Measurements from ENCODE around the gene HERC2. TPM values are rescaled to one million over a fixed set of nuclear protein-coding genes. Genes with fewer than 3 reads are reported as not detected.

The HERC2 gene
- total and polyA plus RNA-seq, 12 donors, result 24.9 to 63.0 (median 52.1) TPM

DNA sequence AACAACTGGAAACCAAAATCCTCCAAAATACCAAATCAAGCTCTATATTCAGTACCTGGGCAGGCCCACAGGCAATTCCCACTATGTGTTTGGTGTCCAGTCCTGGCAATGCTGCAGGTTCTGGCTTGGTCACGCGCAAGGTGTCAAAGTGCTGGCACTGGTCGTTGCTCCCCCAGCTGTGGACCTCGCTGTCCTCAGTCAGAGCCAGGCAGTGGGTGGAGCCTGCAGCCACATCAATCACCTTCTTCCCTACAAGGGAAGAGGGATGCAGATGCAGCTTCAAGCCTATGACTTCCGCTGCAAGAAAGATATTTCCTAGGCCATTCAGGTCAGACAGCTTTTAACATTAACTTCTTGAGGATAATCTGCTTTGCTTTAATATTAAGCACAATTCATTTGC is 61.3 kb downstream of the HERC2 start:
- DNase-seq, result peak in 1 of 7 donors; percentile 10
- intact Hi-C loops (cut with DNase I), result no loop called here
- Histone ChIP-seq H3K27me3 (no peaks in the 10 kb centered on the region), H3K36me3 (replicated peaks in 1 of 2) (peaks cover 0 to 30% of the 10 kb centered on the region in 2 donors), H3K4me1 (replicated peaks in 1 of 2) (no peaks in the 10 kb centered on the region), H3K9me3 (replicated peaks in 1 of 3) (no peaks in the 10 kb centered on the region), H3K4me3 (no peak overlapping the region), H3K27ac (no peak overlapping the region)
- WGBS, 4 donors, result 61 to 64% (median 63%) methylated on average over 3 to 5 of the region's 5 CpGs
- TF ChIP-seq POLR2A (IDR thresholded peaks at IDR 0.05), result no peak
- TF ChIP-seq, protein P1, sequence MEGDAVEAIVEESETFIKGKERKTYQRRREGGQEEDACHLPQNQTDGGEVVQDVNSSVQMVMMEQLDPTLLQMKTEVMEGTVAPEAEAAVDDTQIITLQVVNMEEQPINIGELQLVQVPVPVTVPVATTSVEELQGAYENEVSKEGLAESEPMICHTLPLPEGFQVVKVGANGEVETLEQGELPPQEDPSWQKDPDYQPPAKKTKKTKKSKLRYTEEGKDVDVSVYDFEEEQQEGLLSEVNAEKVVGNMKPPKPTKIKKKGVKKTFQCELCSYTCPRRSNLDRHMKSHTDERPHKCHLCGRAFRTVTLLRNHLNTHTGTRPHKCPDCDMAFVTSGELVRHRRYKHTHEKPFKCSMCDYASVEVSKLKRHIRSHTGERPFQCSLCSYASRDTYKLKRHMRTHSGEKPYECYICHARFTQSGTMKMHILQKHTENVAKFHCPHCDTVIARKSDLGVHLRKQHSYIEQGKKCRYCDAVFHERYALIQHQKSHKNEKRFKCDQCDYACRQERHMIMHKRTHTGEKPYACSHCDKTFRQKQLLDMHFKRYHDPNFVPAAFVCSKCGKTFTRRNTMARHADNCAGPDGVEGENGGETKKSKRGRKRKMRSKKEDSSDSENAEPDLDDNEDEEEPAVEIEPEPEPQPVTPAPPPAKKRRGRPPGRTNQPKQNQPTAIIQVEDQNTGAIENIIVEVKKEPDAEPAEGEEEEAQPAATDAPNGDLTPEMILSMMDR (IDR thresholded peaks at IDR 0.05), result no peak

DNA sequence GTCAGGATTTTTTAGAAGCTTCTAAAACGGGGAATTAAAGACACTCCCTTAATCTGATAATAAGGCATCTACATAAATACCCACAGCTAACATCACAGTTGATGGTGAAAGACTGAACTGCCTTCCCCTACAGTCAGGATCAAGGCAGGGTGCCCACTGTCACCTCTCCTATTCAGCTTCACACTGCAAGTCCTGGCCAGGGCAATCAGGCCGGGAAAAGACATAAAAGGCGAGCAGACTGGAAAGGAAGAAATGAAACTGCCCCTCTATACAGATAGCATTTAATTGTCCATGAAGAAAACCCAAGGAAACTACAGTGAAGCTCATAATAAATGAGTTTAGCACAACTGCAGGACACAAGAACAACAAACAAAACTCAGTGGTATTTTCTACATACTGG is 61.7 kb downstream of the HERC2 start:
- Histone ChIP-seq H3K4me3 (no peak overlapping the region), H3K36me3 (replicated peaks in 1 of 2) (peaks cover 0 to 30% of the 10 kb centered on the region in 2 donors), H3K9me3 (replicated peaks in 1 of 3) (no peaks in the 10 kb centered on the region), H3K4me1 (replicated peaks in 1 of 2) (no peaks in the 10 kb centered on the region), H3K27me3 (no peaks in the 10 kb centered on the region), H3K27ac (no peak overlapping the region)
- no peak for TF ChIP-seq POLR2A (IDR thresholded peaks at IDR 0.05)
- TF ChIP-seq, protein P1 (IDR thresholded peaks at IDR 0.05), result no peak
- intact Hi-C loops (cut with DNase I), result no loop called here
- no peak for DNase-seq
- 86 to 89% (median 88%) methylated on average over 3 of the region's 3 CpGs for WGBS, 4 donors

DNA sequence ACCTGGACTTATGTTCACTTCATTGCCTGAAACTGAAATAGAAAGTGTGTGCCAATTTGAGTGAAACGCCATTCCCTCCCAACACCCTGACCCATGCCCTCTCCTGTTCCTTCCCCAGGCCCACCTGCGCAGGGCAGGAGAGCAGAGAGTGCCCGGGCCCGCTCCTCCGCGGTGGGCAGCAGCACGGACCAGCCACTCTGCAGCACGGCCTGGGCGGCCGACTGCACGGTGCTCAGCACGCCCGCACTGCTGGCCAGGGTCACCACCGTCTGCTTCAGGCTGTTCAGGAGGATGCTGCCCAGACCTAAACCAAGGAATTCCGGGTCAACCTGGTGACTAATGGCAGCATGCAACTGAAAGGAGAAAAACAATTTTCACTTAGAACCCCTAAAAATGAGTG is 66.0 kb downstream of the HERC2 start:
- TF ChIP-seq POLR2A (IDR thresholded peaks at IDR 0.05), result no peak
- TF ChIP-seq, protein P1 (IDR thresholded peaks at IDR 0.05), result no peak
- 94 to 99% (median 94%) methylated on average over 6 to 15 of the region's 15 CpGs for WGBS, 4 donors
- H3K9me3 ChIP-seq (replicated peaks in 1 of 3), result no peaks in the 10 kb centered on the region
- H3K4me3 ChIP-seq, result no peak overlapping the region
- no peaks in the 10 kb centered on the region for H3K4me1 ChIP-seq (replicated peaks in 1 of 2)
- no peak for DNase-seq
- H3K36me3 ChIP-seq (replicated peaks in 1 of 2), result peaks cover 0 to 42% of the 10 kb centered on the region in 2 donors
- H3K27me3 ChIP-seq, result no peaks in the 10 kb centered on the region
- H3K27ac ChIP-seq, result no peak overlapping the region
- intact Hi-C loops (cut with DNase I), result no loop called here

DNA sequence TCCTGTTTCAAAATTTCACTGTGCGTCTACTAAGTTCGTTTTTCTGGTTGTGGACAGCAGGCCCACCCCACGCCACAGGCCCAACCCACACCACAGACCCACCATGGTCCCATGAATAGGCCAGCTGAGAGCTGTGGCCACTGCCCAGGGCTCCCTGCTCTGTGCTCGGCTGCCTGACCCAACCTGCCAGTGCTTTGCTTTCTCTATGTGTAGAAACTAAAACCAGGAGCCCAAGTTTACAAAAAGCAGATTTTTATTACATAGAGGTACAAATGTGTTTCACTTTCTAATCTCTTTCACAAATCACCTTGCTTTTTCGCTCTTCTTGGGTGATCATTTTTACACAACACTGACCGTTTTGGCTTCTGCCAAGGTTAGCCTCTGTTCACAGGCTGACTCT is 69.1 kb downstream of the HERC2 start:
- H3K27ac ChIP-seq, result no peak overlapping the region
- DNase-seq, result no peak
- no peaks in the 10 kb centered on the region for H3K4me1 ChIP-seq (replicated peaks in 1 of 2)
- no peaks in the 10 kb centered on the region for H3K27me3 ChIP-seq
- no peak for TF ChIP-seq POLR2A (IDR thresholded peaks at IDR 0.05)
- H3K4me3 ChIP-seq, result no peak overlapping the region
- no peaks in the 10 kb centered on the region for H3K9me3 ChIP-seq (replicated peaks in 1 of 3)
- H3K36me3 ChIP-seq (replicated peaks in 1 of 2), result peaks cover 0 to 55% of the 10 kb centered on the region in 2 donors
- intact Hi-C loops (cut with DNase I), result no loop called here
- 86 to 93% (median 88%) methylated on average over 6 of the region's 6 CpGs for WGBS, 4 donors

DNA sequence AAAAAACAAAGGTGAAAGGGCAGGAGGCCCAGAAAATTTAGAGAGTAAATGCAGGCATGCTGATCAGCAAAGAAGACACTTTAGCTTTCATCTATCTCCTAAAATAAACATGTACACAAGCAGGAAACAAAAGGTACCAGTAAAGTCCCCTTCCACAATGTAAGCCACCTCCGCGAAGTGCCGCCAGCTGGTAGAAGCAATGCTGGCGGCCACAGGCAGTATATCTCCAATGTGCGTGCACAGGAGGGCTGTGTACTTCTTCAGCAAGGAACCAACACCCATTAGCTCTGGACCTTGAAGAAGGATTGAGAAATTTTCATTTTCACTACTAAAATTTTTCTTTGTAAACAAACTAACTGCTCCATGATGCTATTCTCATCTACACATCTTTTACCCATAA is 75.4 kb downstream of the HERC2 start:
- intact Hi-C loops (cut with DNase I), result no loop called here
- Histone ChIP-seq H3K27ac (no peak overlapping the region), H3K4me1 (replicated peaks in 1 of 2) (no peaks in the 10 kb centered on the region), H3K9me3 (replicated peaks in 1 of 3) (peaks cover 0 to 4% (median 0%) of the 10 kb centered on the region in 3 donors), H3K36me3 (replicated peaks in 1 of 2) (peaks cover 0 to 41% of the 10 kb centered on the region in 2 donors), H3K4me3 (no peak overlapping the region), H3K27me3 (no peaks in the 10 kb centered on the region)
- DNase-seq, result no peak
- WGBS, 4 donors, result 90 to 98% (median 97%) methylated on average over 5 of the region's 5 CpGs
- no peak for TF ChIP-seq POLR2A (IDR thresholded peaks at IDR 0.05)
- TF ChIP-seq, protein P1 (IDR thresholded peaks at IDR 0.05), result no peak
